Right cardiac atrium (tissue), 5 donors: ENCODE measurements around the gene VRK1. TPM values are rescaled to one million over a fixed set of nuclear protein-coding genes. Genes with fewer than 3 reads are reported as not detected.
A peak's percentile ranks its signal among the peaks of the same experiment; 100 is the strongest.

ENCODE experiments used
- ATAC-seq, 2 donors: fragments of 200-7000 bp; cut with Tn5 transposase; one replicate each; pipeline versions ENCODE4 v1.8.0 to v1.9.1; 2020; ENCODE audit warnings: moderate library complexity in 2 of 2, mild to moderate bottlenecking in 1 of 2
- DNase-seq, 3 donors: peaks; one replicate each; pipeline ENCODE4 v3.0.0-alpha.2; 2020
- H3K27ac ChIP-seq: one replicate; pipeline ENCODE4 v1.5.1; 2013; ENCODE audit warnings: mild to moderate bottlenecking, low read length, control low read depth, moderate library complexity
- H3K27me3 ChIP-seq: one replicate; pipeline ENCODE4 v1.6.1; 2013; ENCODE audit not compliant: control insufficient read depth, insufficient read depth
- H3K4me1 ChIP-seq: one replicate; pipeline ENCODE4 v1.6.1; 2013; ENCODE audit warnings: low read length; ENCODE audit not compliant: control insufficient read depth, insufficient read depth
- H3K4me3 ChIP-seq: one replicate; pipeline ENCODE4 v1.5.1; 2013; ENCODE audit warnings: low read length, control low read depth
- H3K9me3 ChIP-seq: one replicate; pipeline ENCODE4 v1.6.1; 2013; ENCODE audit warnings: low read length; ENCODE audit not compliant: control insufficient read depth
- WGBS: extraction: QIAGEN DNeasy Blood & Tissue Kit; methylation state at CpG from one replicate; pipeline ENCODE4 v1.1.7; 2013; 5-methylcytosine and 5-hydroxymethylcytosine counted together
- intact Hi-C, 4 donors: fragments of 100-400 bp; cut with DNase I; formaldehyde crosslinking; loops; one replicate each; pipeline versions ENCODE4 v1.11.0 to v1.14.0; 2022 to 2023
- long read RNA-seq, 4 donors: library from polyadenylated mRNA; unstranded; transcript quantifications; one replicate each; pipeline ENCODE4 v2.0.0, GENCODE V29; 2020 to 2021
- polyA plus RNA-seq: library from polyadenylated mRNA; stranded (reverse); fragments of 200-250 nt; gene quantifications from one replicate; pipeline ENCODE4 v1.2.3, GENCODE V29; 2013
- total RNA-seq, 4 donors: library from RNA; stranded (reverse); fragmentation: NEBNext Ultra II Directional; extraction: Animal tissue kit (Norgen Biotek cat#: 25700); gene quantifications; one replicate each; pipeline ENCODE4 v1.2.1, GENCODE V29; 2021
- donor health status: healthy with polysubstance abuse.
- donor health status: DM: no; HTN: yes; CAD: no.
- donor health status: DM: no; HTN: no; CAD: no.
- donor health status: DM: no; HTN: yes; CAD: no; lungs with severe emphysema.
- donor health status: DM: yes; HTN: yes; CAD: no.

VRK1 gene, protein sequence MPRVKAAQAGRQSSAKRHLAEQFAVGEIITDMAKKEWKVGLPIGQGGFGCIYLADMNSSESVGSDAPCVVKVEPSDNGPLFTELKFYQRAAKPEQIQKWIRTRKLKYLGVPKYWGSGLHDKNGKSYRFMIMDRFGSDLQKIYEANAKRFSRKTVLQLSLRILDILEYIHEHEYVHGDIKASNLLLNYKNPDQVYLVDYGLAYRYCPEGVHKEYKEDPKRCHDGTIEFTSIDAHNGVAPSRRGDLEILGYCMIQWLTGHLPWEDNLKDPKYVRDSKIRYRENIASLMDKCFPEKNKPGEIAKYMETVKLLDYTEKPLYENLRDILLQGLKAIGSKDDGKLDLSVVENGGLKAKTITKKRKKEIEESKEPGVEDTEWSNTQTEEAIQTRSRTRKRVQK
- total RNA-seq (1 to 10 TPM; 7.6 to 9.6 (median 7.9) TPM), polyA plus RNA-seq (4.9 TPM)
- long read RNA-seq, donor 1, transcript VRK1-201 (13 exons, 1,745 nt), result major isoform, 7 of 10 reads
- long read RNA-seq, donor 1, partial matches to known transcripts, result 1 of 10 reads
- long read RNA-seq, donor 1, other reads (novel, unspliced or antisense), result 2 of 10 reads
- long read RNA-seq, donor 2, partial matches to known transcripts, result 1 of 3 reads
- long read RNA-seq, donor 2, other reads (novel, unspliced or antisense), result 1 of 3 reads
- long read RNA-seq, donor 3, transcript VRK1-201 (13 exons, 1,745 nt), result major isoform, 10 of 16 reads
- long read RNA-seq, donor 3, partial matches to known transcripts, result 3 of 16 reads
- long read RNA-seq, donor 3, other reads (novel, unspliced or antisense), result 3 of 16 reads
- long read RNA-seq, donor 4, partial matches to known transcripts, result 0 of 4 reads
- long read RNA-seq, donor 4, other reads (novel, unspliced or antisense), result 0 of 4 reads

DNA sequence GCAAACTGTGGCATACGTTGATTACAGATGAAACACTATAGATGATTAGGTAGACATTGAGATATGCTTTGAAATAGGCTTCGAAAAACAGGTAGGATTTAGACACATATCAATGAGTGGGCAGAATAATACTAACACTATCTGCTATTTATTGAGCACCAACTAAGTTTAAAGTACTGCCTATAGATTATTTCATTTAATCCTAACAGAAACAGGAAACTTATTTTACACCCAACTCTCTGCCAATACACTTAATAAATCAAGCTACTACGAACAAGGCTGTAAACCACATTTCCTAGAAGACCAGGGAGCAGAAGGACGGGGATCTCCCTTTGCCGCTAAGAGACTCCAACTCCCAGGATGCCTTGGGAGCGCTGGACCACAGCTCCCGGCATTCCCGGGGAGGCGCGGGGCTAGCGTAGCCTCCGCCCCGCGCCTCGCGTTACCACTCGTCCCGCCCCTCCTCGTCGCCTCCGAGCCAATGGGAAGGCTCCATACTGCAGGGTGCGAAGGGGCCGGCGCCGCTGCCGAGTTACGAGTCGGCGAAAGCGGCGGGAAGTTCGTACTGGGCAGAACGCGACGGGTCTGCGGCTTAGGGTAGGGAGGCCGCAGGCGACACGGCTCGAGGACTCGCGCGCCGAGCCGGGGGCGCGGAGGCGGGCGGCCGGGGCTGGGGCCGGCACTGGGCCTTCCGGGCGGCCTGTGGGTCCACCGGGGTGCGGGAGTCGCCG lies at the start of gene VRK1:
TSS of gene VRK1 (plus strand) at position 532 of the 731 bp plus-strand sequence. CDS start 36,090 bp downstream, outside the sequence.
- DNase-seq, result peak; percentile 96 to 99 (median 99)

DNA sequence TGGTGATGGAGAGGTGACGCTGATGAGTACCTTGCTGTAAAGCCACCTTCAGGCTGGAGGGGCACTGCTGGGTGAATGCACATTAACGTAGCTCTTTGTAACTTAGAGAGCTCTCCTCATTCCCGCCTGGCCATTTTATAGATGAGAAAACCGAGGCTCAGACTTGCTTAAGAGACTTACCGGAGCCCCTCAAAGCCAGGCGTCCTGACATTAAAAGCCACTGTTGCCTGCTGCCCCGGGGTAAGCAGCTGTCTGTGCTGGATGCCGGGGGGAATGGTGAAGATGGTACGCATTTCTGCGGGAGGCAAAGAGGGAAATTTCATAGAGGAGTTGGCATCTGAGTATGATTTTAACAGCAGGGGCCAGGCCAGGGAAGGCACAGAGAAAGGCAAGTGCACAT lies 49.6 kb upstream of the VRK1 start:
- no peak for ATAC-seq
- 83% methylated on average over 10 of the region's 10 CpGs for WGBS
- Histone ChIP-seq H3K27ac (no peak overlapping the region), H3K4me3 (no peak overlapping the region), H3K4me1 (no peaks in the 10 kb centered on the region), H3K9me3 (peaks cover 2% of the 10 kb centered on the region), H3K27me3 (no peaks in the 10 kb centered on the region)
- no peak for DNase-seq
- intact Hi-C loops, result loop anchor here in 1 of 4 donors (10.0 kb wide), 1 partner anchor 163 kb away; no protein-coding TSS in a partner anchor

More for the DNA sequence above, at the start of gene VRK1:
- WGBS, result 3% methylated on average over 57 of the region's 57 CpGs
- Histone ChIP-seq H3K4me1 (no peaks in the 10 kb centered on the region), H3K4me3 (peak within 1 kb of the TSS; percentile 61), H3K27ac (no peak within 1 kb of the TSS), H3K9me3 (no peaks in the 10 kb centered on the region), H3K27me3 (no peaks in the 10 kb centered on the region)
- intact Hi-C loops, result no loop called here
- peak; percentile 100 for ATAC-seq

DNA sequence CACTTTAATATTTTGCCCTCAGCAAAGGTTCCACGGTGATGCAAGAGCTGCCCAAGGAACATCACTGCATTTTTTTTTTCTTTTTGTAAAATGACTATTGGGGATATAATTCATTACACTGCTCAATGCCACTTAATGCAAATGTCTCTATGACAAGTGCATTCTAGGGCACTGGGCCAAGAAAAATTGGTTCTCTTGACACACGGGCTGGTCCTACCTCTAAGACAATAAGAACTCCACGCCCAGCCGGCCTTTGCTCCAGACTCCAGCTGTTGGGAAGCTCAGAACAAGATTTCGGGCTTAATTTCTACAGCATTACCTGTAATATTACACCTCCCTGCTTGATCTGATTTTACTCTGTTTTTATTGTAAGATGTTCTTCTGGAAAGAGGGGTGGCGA lies 48.8 kb upstream of the VRK1 start:
- H3K4me1 ChIP-seq, result no peaks in the 10 kb centered on the region
- no peak overlapping the region for H3K27ac ChIP-seq
- no peak for ATAC-seq
- intact Hi-C loops, result loop anchor here in 1 of 4 donors (10.0 kb wide), 1 partner anchor 164 kb away; no protein-coding TSS in a partner anchor
- H3K9me3 ChIP-seq, result peaks cover 2% of the 10 kb centered on the region
- no peak overlapping the region for H3K4me3 ChIP-seq
- no peaks in the 10 kb centered on the region for H3K27me3 ChIP-seq
- no peak for DNase-seq
- 62% methylated on average over 6 of the region's 6 CpGs for WGBS

DNA sequence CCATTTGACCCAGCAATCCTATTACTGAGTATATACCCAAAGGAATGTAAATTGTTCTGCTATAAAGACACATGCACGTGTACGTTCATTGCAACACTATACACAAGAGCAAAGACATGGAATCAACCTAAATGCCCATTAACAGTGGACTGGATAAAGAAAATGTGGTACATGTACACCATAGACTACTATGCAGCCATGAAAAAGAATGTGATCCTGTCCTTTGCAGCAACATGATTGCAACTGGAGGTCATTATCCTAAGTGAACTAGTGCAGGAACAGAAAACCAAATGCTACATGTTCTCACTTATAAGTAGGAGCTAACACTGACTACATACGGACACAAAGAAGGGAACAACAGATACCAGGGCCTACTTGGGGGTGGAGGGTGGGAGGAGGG lies 45.7 kb upstream of the VRK1 start:
- intact Hi-C loops, result no loop called here
- Histone ChIP-seq H3K9me3 (no peaks in the 10 kb centered on the region), H3K4me1 (no peaks in the 10 kb centered on the region), H3K27ac (no peak overlapping the region), H3K27me3 (no peaks in the 10 kb centered on the region), H3K4me3 (no peak overlapping the region)
- ATAC-seq (no peak), DNase-seq (no peak)
- 61% methylated on average over 3 of the region's 3 CpGs for WGBS

DNA sequence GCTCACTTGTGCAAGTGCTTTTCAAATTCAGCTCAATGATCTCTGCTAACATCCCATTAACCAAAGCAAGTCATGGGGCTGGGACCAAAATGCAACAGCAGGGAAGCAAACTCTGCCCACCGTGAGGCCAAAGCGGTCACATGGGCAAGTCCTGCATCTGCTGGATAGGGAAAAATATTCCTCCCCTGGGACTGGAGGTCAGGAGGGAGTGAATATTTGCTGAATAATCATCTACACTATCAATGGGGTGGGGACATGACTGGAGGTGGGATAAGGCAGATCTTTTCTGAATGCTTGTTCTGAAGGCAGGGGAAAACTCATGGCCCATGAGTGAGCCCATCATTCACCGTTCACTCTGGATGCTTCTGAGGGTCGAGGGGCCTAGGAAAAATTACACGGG lies 45.1 kb upstream of the VRK1 start:
- intact Hi-C loops, result no loop called here
- no peaks in the 10 kb centered on the region for H3K27me3 ChIP-seq
- DNase-seq (no peak), ATAC-seq (no peak)
- no peak overlapping the region for H3K4me3 ChIP-seq
- H3K9me3 ChIP-seq, result no peaks in the 10 kb centered on the region
- WGBS, result 76% methylated on average over 5 of the region's 5 CpGs
- H3K27ac ChIP-seq, result no peak overlapping the region
- H3K4me1 ChIP-seq, result no peaks in the 10 kb centered on the region

GRCh38 chr14:96752594-96752993 lies 44.6 kb upstream of the VRK1 start:
- H3K4me1 ChIP-seq, result no peaks in the 10 kb centered on the region
- DNase-seq, result no peak
- no peak for ATAC-seq
- H3K27me3 ChIP-seq, result no peaks in the 10 kb centered on the region
- H3K9me3 ChIP-seq, result no peaks in the 10 kb centered on the region
- H3K27ac ChIP-seq, result no peak overlapping the region
- 77% methylated on average over 3 of the region's 3 CpGs for WGBS
- H3K4me3 ChIP-seq, result no peak overlapping the region
- intact Hi-C loops, result no loop called here

- Histone ChIP-seq H3K27ac (no peak overlapping the region), H3K4me3 (no peak overlapping the region), H3K27me3 (no peaks in the 10 kb centered on the region), H3K9me3 (no peaks in the 10 kb centered on the region), H3K4me1 (no peaks in the 10 kb centered on the region)
- intact Hi-C loops, result no loop called here
- 90% methylated on average over 8 of the region's 8 CpGs for WGBS
- ATAC-seq (no peak), DNase-seq (no peak)
Measured at GRCh38 chr14:96754162-96754844, 42.9 kb upstream of the VRK1 start.

DNA sequence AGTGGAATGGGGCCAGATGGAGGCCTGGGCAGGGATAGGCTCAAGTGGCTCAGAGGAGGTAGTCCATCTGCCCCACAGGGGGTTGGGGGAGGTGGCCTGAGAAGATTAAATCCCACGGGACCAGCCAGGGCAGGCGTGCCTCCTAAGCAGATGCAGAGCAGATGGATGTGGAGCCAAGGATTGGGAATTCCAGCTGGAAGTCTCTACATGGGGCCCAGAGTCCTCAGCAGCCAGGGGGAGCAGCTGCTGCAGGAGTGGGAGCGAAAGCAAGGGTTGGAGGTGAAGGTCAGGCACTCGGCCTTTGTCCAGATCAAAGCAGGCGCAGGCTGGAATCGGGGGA lies 42.4 kb upstream of the VRK1 start:
- 57% methylated on average over 6 of the region's 6 CpGs for WGBS
- Histone ChIP-seq H3K4me3 (no peak overlapping the region), H3K9me3 (no peaks in the 10 kb centered on the region), H3K4me1 (no peaks in the 10 kb centered on the region), H3K27me3 (no peaks in the 10 kb centered on the region), H3K27ac (no peak overlapping the region)
- no peak for DNase-seq
- intact Hi-C loops, result no loop called here
- no peak for ATAC-seq

DNA sequence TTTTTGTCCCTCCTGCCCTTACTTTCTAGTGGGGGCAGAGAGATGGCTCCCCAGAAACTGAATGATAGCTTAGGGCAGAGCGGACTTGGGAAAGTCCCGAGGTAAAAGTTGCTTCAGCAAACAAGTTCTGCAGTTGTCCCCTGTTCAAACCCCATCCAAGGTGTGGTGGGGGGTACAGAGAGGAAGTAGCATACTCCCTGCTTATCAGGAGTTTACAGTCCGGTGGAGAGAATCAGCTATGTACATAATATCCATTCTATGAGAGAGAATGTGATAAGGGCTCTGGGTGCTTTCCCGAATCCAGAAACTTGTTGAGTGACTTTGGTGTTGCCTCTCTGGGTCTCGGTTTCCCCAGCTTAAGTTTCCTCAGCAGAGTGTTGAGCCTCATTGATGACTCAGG lies 40.4 kb upstream of the VRK1 start:
- H3K4me1 ChIP-seq, result no peaks in the 10 kb centered on the region
- DNase-seq, result no peak
- WGBS, result 52% methylated on average over 5 of the region's 5 CpGs
- no peaks in the 10 kb centered on the region for H3K27me3 ChIP-seq
- H3K27ac ChIP-seq, result no peak overlapping the region
- H3K9me3 ChIP-seq, result no peaks in the 10 kb centered on the region
- intact Hi-C loops, result no loop called here
- ATAC-seq, result no peak
- no peak overlapping the region for H3K4me3 ChIP-seq

- intact Hi-C loops, result no loop called here
- H3K4me3 ChIP-seq, result no peak overlapping the region
- DNase-seq (no peak), ATAC-seq (no peak)
- no peaks in the 10 kb centered on the region for H3K4me1 ChIP-seq
- H3K9me3 ChIP-seq, result no peaks in the 10 kb centered on the region
- no peak overlapping the region for H3K27ac ChIP-seq
- H3K27me3 ChIP-seq, result no peaks in the 10 kb centered on the region
- 66% methylated on average over 7 of the region's 7 CpGs for WGBS
Measured at GRCh38 chr14:96757456-96757855, 39.7 kb upstream of the VRK1 start.
